Inflammatory macrophage (primary cell): Measurements from ENCODE around the gene GDF9.
"Not testable (repeated sequence)": the region's sequence is repeated elsewhere in the genome, so short reads cannot be mapped to it uniquely, and the experiment has no call there.

Experiments used
- DNase-seq, 2 donors: peaks; one replicate each; pipeline ENCODE4 v3.0.0-alpha.2; 2020 to 2022

GDF9 gene

GRCh38 chr5:132871459-132872284, 5.4 kb upstream of the GDF9 start:
- DNase-seq, result no peak

- no peak for DNase-seq
These were observed 4.5 kb upstream of the GDF9 start for GRCh38 chr5:132870801-132871200.

GRCh38 chr5:132868754-132869153, 2.5 kb upstream of the GDF9 start:
- no peak for DNase-seq

GRCh38 chr5:132867046-132867451, 780 bp upstream of the GDF9 start:
- DNase-seq, result no peak

GRCh38 chr5:132865668-132866341, 464 bp downstream of the GDF9 start:
- no peak for DNase-seq

- DNase-seq, result no peak
These were observed 5.5 kb downstream of the GDF9 start for GRCh38 chr5:132860742-132861141.

GRCh38 chr5:132859889-132860437, 6.3 kb downstream of the GDF9 start:
- DNase-seq, result no peak

GRCh38 chr5:132856011-132856410, 10.3 kb downstream of the GDF9 start:
- no peak for DNase-seq

GRCh38 chr5:132854992-132855391, 11.3 kb downstream of the GDF9 start:
- not testable (repeated sequence) for DNase-seq

GRCh38 chr5:132854301-132854700, 12.0 kb downstream of the GDF9 start:
- no peak for DNase-seq

- no peak for DNase-seq
These were observed 12.5 kb downstream of the GDF9 start for GRCh38 chr5:132853790-132854189.

GRCh38 chr5:132853323-132853722, 12.9 kb downstream of the GDF9 start:
- no peak for DNase-seq

- DNase-seq, result no peak
These were observed 16.2 kb downstream of the GDF9 start for GRCh38 chr5:132850066-132850465.

GRCh38 chr5:132849347-132849746, 16.9 kb downstream of the GDF9 start:
- DNase-seq, result no peak

GRCh38 chr5:132848270-132848669, 18.0 kb downstream of the GDF9 start:
- peak in 1 of 2 donors; percentile 2 for DNase-seq

- peak; percentile 30 to 69 for DNase-seq
These were observed 25.0 kb downstream of the GDF9 start for GRCh38 chr5:132841305-132841704.

- DNase-seq, result no peak
These were observed 25.4 kb downstream of the GDF9 start for GRCh38 chr5:132840896-132841295.

- no peak for DNase-seq
These were observed 26.0 kb downstream of the GDF9 start for GRCh38 chr5:132840313-132840712.

GRCh38 chr5:132839426-132840301, 26.6 kb downstream of the GDF9 start:
- DNase-seq, result peak in 1 of 2 donors; percentile 22

- DNase-seq, result peak in 1 of 2 donors; percentile 1
These were observed 27.6 kb downstream of the GDF9 start for GRCh38 chr5:132838516-132839282.

- DNase-seq, result no peak
These were observed 28.4 kb downstream of the GDF9 start for GRCh38 chr5:132837868-132838267.

GRCh38 chr5:132836852-132837251, 29.4 kb downstream of the GDF9 start:
- DNase-seq, result no peak
